Loucy (cell line): ENCODE data around the gene ADAMTS8.

Experiments used
- CTCF ChIP-seq: fragments of 200-600 bp; sonication (generic); conservative IDR thresholded peaks from 2 replicates; pipeline ENCODE4 v1.5.1; 2014; ENCODE audit warnings: mild to moderate bottlenecking, antibody characterized with exemption, low read length
- EZH2phosphoT487 ChIP-seq: fragments of 200-600 bp; IDR thresholded peaks from 2 replicates; pipeline ENCODE4 v1.6.1; 2018; ENCODE audit warnings: antibody characterized with exemption, mild to moderate bottlenecking, moderate library complexity, borderline replicate concordance

GRCh38 chr11:130390071-130390758 lies 38.2 kb downstream of the ADAMTS8 start:
- peak; percentile 42 for TF ChIP-seq CTCF
- no peak for TF ChIP-seq EZH2phosphoT487
